Muscle of leg (tissue), 11 donors: ENCODE data around the gene MAP2K4. TPM values are rescaled to one million over a fixed set of nuclear protein-coding genes. Genes with fewer than 3 reads are reported as not detected.

Experiments
- DNase-seq: peaks from one replicate; pipeline ENCODE4 v3.0.0; 2013
- H3K27ac ChIP-seq: one replicate; pipeline ENCODE4 v1.5.1; 2013; ENCODE audit warnings: mild to moderate bottlenecking, low read length, control low read depth
- H3K27me3 ChIP-seq: one replicate; pipeline ENCODE4 v1.6.1; 2013; ENCODE audit warnings: low read length; ENCODE audit not compliant: control insufficient read depth, insufficient read depth
- H3K36me3 ChIP-seq: one replicate; pipeline ENCODE4 v1.6.1; 2013; ENCODE audit warnings: low read length; ENCODE audit not compliant: control insufficient read depth, insufficient read depth
- H3K4me1 ChIP-seq: one replicate; pipeline ENCODE4 v1.6.1; 2013; ENCODE audit warnings: low read length; ENCODE audit not compliant: control insufficient read depth, insufficient read depth
- H3K4me3 ChIP-seq: one replicate; pipeline ENCODE4 v1.5.1; 2013; ENCODE audit warnings: low read length, control low read depth
- H3K9me3 ChIP-seq: replicated peaks from 2 replicates; pipeline ENCODE4 v1.6.1; 2013; ENCODE audit warnings: low read depth, low read length; ENCODE audit not compliant: control insufficient read depth
- WGBS: methylation state at CpG from one replicate; pipeline ENCODE4 v1.1.5; 2013; ENCODE audit warnings: missing lambda C conversion rate; ENCODE audit not compliant: insufficient coverage; 5-methylcytosine and 5-hydroxymethylcytosine counted together
- polyA plus RNA-seq, 8 donors: library from polyadenylated mRNA; unstranded; fragments of 120-200 nt; gene quantifications; one replicate each; pipeline versions ENCODE4 v1.2.1 to v1.2.3, GENCODE V29; 2013; ENCODE audit warnings: inconsistent platforms in 1 of 8, low replicate concordance in 1 of 8; ENCODE audit not compliant: insufficient read length in 8 of 8, insufficient read depth in 1 of 8
- total RNA-seq: library from RNA; stranded (reverse); fragments of 120-200 nt; gene quantifications from one replicate; pipeline ENCODE4 v1.2.4, GENCODE V29; 2013

MAP2K4 gene
- total and polyA plus RNA-seq, 9 donors, result 17.6 to 34.0 (median 20.2) TPM

DNA sequence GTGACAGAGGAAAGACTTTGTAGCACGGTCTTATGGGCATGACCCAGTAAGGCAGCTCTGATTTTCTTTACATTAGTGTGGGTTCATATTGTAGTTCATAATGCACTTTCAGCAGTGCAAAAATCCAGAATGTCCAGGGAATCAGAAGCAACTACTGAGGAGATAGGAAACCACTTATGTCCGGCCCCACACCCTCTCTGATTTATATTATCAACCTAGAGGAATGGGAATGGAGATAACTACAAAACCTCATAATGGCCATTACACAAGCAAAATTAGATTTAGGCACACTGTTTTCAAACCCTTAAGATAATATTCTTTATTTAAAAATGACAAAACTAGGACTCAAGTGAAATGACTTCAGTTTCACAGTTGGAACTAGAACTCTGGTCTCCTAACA lies 7.9 kb downstream of the MAP2K4 start:
- H3K36me3 ChIP-seq, result no peaks in the 10 kb centered on the region
- no peaks in the 10 kb centered on the region for H3K27me3 ChIP-seq
- no peak for DNase-seq
- H3K4me1 ChIP-seq, result no peaks in the 10 kb centered on the region
- H3K27ac ChIP-seq, result no peak overlapping the region
- H3K9me3 ChIP-seq, result no peaks in the 10 kb centered on the region
- WGBS, result 86% methylated on average over 1 of the region's 2 CpGs
- no peak overlapping the region for H3K4me3 ChIP-seq

DNA sequence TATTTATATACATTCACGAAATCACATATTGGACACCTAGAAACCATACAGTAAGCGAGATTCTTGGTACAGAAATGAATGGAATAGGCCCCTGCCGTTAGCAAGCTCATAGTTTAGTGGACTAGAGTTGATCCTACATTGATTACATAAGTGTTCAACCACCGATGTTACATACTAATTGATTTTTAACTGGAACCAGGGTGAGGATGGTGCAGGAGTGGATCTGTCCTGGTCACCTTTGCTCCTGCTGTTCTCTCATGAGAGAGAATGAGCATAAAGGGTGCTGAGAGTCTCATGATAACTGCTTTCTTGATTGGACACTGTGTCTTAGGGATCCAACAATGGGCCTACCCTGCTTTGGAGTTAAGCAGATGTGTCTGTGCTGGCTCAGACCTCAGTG lies 13.9 kb downstream of the MAP2K4 start:
- WGBS, result no CpG with 5 or more reads among the region's 4 CpGs
- Histone ChIP-seq H3K27ac (no peak overlapping the region), H3K4me1 (no peaks in the 10 kb centered on the region), H3K4me3 (no peak overlapping the region), H3K27me3 (no peaks in the 10 kb centered on the region), H3K36me3 (no peaks in the 10 kb centered on the region), H3K9me3 (no peaks in the 10 kb centered on the region)
- DNase-seq, result no peak

DNA sequence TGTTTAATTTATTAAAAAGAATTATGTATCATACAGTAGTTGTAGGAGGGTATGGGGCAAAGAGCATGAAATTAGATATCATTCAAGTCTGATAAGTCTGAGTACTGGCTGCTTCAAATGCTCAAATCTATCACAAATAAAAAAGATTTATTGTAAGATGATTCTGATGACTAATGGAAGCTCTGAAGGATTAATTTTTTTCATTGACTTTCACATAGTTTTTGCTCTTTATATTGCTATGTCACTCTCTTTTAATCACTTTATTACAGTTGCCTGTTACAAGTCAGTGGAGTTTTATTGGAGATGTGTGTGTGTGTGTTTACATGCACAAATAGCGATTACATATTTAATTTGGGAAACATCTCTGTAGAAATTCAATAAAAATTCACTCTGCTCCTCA lies 15.0 kb downstream of the MAP2K4 start:
- Histone ChIP-seq H3K27me3 (no peaks in the 10 kb centered on the region), H3K36me3 (no peaks in the 10 kb centered on the region), H3K4me3 (no peak overlapping the region), H3K27ac (no peak overlapping the region), H3K9me3 (no peaks in the 10 kb centered on the region), H3K4me1 (no peaks in the 10 kb centered on the region)
- DNase-seq, result no peak
- WGBS, result no CpG with 5 or more reads among the region's 1 CpG

DNA sequence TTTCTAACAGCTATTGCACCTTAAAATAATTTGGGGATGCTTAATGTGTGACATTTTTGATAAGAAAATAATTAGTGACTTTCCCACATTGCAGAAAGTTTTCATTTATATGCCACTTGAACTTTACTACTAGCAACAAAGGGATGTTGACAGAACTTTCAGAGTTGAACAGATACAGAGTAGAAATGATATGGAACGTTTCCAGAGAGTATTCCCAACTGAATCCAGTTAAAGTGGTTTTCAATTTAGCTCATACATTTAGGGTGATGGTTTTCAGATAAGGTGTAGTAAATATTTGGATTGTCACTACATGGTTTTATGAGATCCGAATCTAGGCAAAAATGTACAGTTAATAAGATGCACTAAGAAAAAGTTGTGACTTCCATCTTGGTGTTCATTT lies 17.3 kb downstream of the MAP2K4 start:
- 40% methylated on average over 1 of the region's 2 CpGs for whole genome bisulfite sequencing
- no peaks in the 10 kb centered on the region for H3K4me1 ChIP-seq

DNA sequence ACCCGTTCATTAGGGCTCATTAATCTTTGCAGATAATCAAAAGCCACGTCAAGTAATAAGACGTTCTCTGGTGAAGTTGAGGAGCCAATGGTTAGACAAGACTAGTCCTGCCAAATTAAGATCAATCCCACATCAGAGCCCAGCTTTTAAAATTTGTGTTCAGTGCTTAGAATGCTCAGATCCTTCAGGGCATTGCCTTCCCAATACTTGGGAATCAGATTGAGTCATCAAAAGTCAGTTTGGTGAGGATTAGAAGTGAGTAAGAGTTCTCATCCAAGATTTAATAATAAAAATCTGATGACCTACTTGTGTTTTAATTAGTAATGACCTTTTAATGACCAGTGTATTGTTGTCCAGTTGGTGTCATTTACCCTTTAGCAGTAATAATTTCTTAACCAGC lies 19.8 kb downstream of the MAP2K4 start:
- no peak for DNase-seq
- no peaks in the 10 kb centered on the region for H3K9me3 ChIP-seq
- no peak overlapping the region for H3K27ac ChIP-seq
- H3K4me1 ChIP-seq, result no peaks in the 10 kb centered on the region
- no peak overlapping the region for H3K4me3 ChIP-seq
- H3K27me3 ChIP-seq, result no peaks in the 10 kb centered on the region
- H3K36me3 ChIP-seq, result no peaks in the 10 kb centered on the region
- no CpG with 5 or more reads among the region's 3 CpGs for WGBS

More for the DNA sequence above, 17.3 kb downstream of the MAP2K4 start:
- DNase-seq, result no peak
- H3K9me3 ChIP-seq, result no peaks in the 10 kb centered on the region
- H3K27me3 ChIP-seq, result no peaks in the 10 kb centered on the region
- H3K27ac ChIP-seq, result no peak overlapping the region
- H3K4me3 ChIP-seq, result no peak overlapping the region
- no peaks in the 10 kb centered on the region for H3K36me3 ChIP-seq

DNA sequence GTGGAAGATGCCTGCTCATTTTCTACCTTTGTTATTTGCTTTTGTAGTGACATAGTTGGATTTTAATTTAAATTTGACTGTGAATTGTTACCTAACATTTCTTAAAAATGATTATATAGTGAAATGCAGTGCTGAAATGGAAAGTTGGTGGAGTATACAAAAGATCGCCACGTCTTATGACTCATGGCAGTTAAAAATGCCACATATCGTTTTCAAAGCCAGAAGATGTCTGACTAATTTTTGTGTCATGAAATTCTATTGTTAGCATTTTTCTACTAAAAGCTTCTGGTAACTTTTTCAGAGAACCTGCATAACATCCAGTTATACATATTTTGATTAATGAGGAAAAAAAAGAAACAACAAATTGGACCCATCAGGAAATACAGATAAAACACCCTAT lies 20.6 kb downstream of the MAP2K4 start:
- no CpG with 5 or more reads among the region's 3 CpGs for WGBS
- H3K27me3 ChIP-seq, result no peaks in the 10 kb centered on the region
- H3K4me1 ChIP-seq, result no peaks in the 10 kb centered on the region
- H3K36me3 ChIP-seq, result no peaks in the 10 kb centered on the region
- no peaks in the 10 kb centered on the region for H3K9me3 ChIP-seq
- no peak overlapping the region for H3K4me3 ChIP-seq
- no peak overlapping the region for H3K27ac ChIP-seq
- no peak for DNase-seq

DNA sequence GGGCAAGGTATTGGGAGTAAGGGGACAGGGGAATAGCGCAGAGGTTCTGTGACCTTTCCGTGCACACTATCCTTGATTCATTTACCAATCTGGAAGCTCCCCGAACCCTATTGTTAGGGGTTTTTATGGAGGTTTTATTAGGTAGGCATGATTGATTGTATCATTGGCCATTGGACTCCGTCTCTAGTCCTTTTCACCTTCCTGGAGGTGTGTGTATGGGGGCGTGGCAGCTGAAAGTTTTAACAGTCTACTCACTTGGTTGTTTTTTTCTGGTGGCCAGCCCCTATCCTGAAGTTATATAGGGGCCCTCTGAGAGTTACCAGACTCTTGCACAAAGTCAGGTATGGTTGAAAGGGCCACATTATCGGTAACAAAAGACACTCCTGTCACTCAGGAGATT lies 23.0 kb downstream of the MAP2K4 start:
- no peaks in the 10 kb centered on the region for H3K36me3 ChIP-seq
- H3K4me1 ChIP-seq, result no peaks in the 10 kb centered on the region
- no peak overlapping the region for H3K27ac ChIP-seq
- DNase-seq, result no peak
- 90% methylated on average over 2 of the region's 6 CpGs for WGBS
- no peaks in the 10 kb centered on the region for H3K9me3 ChIP-seq
- H3K4me3 ChIP-seq, result no peak overlapping the region
- H3K27me3 ChIP-seq, result no peaks in the 10 kb centered on the region

DNA sequence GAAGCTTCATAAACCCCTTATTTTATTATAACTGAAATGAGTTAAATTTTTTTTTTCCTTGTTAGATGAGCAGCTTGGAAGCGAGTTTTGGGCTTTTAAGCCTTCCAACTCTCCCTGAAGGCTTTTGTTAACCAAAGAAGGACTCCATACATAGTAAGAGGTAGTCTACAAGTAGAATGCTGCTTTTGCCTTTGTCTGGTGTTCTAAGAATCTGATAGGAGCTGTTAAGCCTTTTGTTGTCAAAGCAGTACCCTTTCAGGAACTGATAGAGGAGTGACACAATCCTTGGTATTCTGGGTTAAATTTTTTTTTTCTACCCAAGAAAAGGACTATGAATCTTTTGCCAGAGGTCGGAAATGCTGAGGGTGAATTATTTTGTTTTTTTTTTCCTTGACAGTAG lies 26.1 kb downstream of the MAP2K4 start:
- no peaks in the 10 kb centered on the region for H3K36me3 ChIP-seq
- DNase-seq, result no peak
- no peaks in the 10 kb centered on the region for H3K27me3 ChIP-seq
- H3K4me1 ChIP-seq, result no peaks in the 10 kb centered on the region
- H3K4me3 ChIP-seq, result no peak overlapping the region
- H3K9me3 ChIP-seq, result no peaks in the 10 kb centered on the region
- WGBS, result no CpG with 5 or more reads among the region's 2 CpGs
- no peak overlapping the region for H3K27ac ChIP-seq

DNA sequence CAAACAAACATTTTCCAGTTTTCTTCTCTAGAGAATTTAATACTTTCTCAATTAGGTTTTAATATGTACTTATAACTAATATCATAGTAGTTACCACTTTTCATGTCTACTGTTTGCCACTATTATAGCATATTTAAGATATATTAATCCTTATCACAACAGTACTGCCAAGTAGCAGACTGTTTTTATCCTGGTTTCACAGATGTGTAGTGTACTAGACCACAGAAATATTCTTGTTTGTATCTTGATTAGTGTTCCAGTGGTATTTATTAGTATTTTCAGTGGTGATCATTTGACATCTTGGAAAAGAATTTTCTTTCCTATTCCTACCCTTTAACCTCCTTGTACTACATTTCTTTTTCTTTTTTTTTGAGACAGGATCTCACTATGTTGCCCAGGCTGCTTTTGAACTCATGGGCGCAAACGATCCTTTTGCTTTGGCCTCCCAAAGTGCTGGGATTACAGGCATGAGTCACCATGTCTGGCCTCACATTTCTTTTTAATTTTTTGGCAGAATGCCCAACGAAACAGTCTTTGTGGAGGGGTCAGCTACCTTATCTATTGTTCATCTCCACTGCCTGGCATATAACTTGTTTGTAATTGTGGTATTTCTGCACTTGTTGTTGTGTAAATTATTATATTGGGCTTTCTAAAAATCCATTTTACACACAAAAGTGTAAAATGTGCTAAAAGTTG lies 27.2 kb downstream of the MAP2K4 start:
- Histone ChIP-seq H3K4me1 (peaks cover 2% of the 10 kb centered on the region), H3K9me3 (no peaks in the 10 kb centered on the region), H3K27me3 (no peaks in the 10 kb centered on the region), H3K36me3 (no peaks in the 10 kb centered on the region), H3K27ac (no peak overlapping the region), H3K4me3 (no peak overlapping the region)
- WGBS, result 100% methylated on average over 2 of the region's 3 CpGs
- DNase-seq, result no peak

DNA sequence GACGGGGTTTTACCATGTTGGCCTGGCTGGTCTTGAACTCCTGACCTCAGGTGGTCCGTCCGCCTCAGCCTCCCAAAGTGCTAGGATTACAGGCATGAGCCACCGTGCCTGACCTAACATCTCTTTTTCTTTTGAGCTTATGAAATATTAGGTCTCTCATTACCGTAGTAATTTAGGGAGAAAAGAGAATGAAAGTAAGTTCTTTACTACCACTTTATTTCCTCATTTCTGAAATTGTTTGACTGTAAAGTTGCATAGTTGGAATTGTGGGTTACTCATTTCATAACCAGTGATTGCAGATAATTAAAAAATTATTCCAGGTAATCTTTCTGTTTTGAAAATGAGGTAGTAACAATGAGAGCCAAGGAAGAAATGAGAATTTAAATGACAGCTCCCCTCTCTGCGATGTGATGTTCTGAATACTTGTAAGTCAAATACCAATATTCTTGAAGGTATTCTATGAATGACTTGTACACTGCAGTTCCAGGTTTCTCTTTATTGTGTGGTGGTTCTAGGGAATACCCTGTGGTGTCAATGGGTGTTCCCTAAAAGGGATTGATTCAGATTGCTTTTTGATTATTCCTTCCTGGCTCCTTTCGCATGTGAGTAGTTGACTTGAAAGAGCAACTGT lies 28.3 kb downstream of the MAP2K4 start:
- 100% methylated on average over 1 of the region's 7 CpGs for WGBS
- no peak overlapping the region for H3K27ac ChIP-seq
- no peak for DNase-seq
- H3K9me3 ChIP-seq, result no peaks in the 10 kb centered on the region
- peaks cover 2% of the 10 kb centered on the region for H3K4me1 ChIP-seq
- H3K4me3 ChIP-seq, result no peak overlapping the region
- H3K36me3 ChIP-seq, result no peaks in the 10 kb centered on the region
- H3K27me3 ChIP-seq, result no peaks in the 10 kb centered on the region
